ENCODE data around the gene TP63. TPM values are rescaled to one million over a fixed set of nuclear protein-coding genes. Genes with fewer than 3 reads are reported as not detected.
"Not testable (repeated sequence)": the region's sequence is repeated elsewhere in the genome, so short reads cannot be mapped to it uniquely, and the experiment has no call there.

TP63 gene
- total RNA-seq, 1 donor from 2014 or later: not detected

DNA sequence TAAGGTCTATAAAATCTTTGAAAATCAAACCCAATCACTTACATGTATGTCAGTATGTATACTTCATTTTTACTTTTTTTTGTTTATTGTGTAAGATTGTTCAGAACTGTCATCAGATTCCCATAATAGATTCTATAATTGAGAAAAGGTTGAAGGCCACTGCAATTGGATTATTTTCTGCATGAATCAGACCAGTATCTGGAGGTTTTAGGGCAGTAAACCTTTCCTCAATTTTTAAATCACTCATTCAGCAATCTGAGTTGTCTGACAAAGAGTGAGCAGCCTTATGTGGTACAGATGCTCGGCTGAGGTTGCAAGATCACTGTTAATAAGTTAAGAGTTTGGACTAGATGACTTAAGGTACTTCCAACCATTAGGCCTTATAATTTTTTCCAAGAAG, 96.0 kb downstream of the TP63 start:
- DNase-seq: no peak

DNA sequence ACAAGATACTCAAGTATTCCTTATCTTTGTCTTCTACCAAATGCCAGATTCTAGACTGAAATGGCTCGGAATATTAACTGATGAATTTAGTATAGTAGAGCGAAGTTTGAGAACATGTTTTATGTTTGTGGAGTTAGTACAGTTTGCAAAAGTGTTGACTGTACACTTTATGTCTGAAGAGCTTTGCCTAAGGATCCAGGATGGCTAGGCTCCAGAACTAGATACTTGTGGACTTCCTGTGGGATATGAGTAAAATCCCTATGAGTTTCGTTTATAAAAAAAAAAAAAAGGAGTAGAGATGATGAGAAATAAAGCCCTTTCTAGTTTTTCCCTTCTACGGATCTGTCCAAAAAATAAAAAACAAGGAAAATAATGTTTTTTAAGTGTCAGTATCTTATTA, 96.7 kb downstream of the TP63 start:
- no peak for DNase-seq

DNA sequence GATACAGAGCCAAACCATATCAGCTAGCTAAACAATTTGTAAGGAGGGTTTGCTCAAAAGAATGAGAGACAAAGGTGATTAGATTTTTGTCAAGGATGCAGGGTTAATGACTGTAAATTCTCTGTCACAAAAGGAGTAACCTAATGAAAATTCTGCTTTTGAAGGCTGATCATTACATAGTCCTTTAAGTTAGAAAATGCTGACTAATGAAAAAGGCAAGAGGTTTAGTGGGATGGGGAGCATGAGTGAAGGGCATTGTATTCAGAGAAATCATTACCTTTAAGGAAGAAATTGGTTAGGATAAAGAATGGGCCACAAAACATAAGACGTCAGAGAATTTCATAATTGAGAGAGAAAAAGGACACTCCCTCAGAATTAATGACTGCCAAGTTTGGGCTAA, 97.7 kb downstream of the TP63 start:
- DNase-seq: no peak

GRCh38 chr3:189734061-189734460, 102.9 kb downstream of the TP63 start:
- no peak for DNase-seq

DNA sequence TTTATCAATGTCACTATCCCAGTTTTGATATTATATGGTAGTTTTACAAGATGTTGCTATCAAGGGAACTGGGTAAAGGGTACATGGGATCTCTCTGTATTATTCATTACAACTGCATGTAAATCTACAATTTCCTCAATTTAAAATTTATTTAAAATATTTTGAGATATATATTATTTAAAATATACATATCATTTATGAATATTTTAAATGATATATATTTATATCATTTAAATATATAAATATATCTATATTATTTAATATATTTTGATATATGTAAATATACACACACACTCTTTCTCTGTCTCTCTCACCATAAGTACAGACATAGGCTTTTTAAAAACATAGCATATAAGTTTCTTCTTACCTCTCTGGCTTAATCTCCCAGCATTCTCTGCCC, 104.7 kb downstream of the TP63 start:
- DNase-seq: no peak

- no peak for DNase-seq
Measured at GRCh38 chr3:189737071-189737470, 105.9 kb downstream of the TP63 start.

DNA sequence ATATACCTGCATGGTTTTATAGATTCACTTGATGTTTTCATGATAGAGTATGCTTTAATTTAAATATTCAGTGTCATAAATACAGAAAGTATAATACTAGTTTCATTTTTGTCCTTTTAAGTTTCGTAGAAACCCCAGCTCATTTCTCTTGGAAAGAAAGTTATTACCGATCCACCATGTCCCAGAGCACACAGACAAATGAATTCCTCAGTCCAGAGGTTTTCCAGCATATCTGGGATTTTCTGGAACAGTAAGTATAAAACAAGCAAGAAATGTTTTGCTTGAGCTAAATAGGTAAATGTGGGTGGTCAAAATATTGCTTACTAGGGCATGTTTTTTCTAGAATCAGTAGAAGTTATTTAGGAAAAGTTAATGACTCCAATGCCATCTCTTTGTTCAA, 106.4 kb downstream of the TP63 start:
- no peak for DNase-seq

DNA sequence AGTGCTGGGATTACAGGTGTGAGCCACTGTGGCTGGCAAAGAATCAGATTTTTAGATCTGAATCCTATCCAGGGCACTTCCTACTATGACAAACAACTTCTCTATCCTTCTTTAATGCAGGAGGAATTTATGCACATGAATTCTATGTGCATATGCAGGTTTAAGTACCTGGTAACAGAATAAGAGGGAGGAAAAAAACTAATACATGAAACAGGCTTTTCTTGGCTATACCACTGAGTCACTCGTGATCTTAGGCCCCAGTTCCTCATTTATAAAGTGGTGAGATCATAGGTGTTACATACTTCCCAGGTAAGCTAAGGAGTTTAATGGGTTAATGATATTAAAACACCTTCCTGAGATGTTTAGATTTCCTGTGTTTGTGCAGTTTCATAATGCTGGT, 108.2 kb downstream of the TP63 start:
- DNase-seq: no peak

- no peak for DNase-seq
Measured at GRCh38 chr3:189740156-189740555, 109.0 kb downstream of the TP63 start.

DNA sequence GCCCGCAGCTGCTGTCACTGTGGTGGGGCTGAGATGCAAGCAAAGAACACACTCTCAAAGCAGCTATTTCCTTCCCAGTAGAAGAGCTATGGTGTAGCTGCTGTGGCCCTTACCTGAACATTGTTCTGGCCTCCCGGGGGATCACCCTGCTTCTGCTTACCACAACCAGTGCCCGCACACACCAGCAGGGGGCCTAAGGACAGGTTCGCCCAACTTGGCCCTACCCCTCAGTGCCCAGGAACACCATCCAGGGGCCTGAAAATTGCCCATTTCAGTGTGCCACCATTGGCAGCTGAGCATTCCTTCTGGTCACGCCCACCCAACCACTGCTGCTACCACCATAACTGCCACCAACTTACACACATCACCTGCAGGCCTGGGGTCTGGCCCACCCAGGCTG, 113.0 kb downstream of the TP63 start:
- no peak for DNase-seq

- DNase-seq: no peak
Measured at GRCh38 chr3:189745622-189746021, 114.4 kb downstream of the TP63 start.

- DNase-seq: no peak
Measured at GRCh38 chr3:189748046-189748445, 116.9 kb downstream of the TP63 start.

- DNase-seq: not testable (repeated sequence)
Measured at GRCh38 chr3:189750972-189751371, 119.8 kb downstream of the TP63 start.

GRCh38 chr3:189754356-189754755, 123.2 kb downstream of the TP63 start:
- DNase-seq: no peak

DNA sequence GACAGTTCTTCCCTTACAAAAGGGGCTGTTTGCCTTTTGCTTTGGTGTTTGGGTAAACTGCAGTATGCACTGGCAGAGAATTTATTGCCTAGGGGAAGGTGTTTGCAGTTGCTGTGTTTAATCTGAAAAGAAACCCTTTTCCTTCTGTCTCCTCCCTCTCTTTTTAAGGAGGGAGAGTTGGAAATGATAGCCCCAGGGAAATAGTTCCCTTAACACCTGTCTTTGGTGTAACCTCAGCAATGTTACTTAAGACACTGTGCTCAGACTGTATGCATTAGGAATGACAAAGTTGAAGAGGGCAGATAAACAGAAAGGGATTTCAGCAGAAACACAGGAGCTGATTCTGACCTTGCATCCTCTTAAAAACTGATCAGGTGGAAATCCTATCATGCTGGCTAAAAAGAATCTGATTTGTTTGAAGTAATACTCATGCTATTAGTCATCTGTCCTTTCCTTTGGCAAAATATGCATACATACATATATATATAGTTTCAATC, 125.4 kb downstream of the TP63 start:
- no peak for DNase-seq

GRCh38 chr3:189758186-189758585, 127.0 kb downstream of the TP63 start:
- no peak for DNase-seq

DNA sequence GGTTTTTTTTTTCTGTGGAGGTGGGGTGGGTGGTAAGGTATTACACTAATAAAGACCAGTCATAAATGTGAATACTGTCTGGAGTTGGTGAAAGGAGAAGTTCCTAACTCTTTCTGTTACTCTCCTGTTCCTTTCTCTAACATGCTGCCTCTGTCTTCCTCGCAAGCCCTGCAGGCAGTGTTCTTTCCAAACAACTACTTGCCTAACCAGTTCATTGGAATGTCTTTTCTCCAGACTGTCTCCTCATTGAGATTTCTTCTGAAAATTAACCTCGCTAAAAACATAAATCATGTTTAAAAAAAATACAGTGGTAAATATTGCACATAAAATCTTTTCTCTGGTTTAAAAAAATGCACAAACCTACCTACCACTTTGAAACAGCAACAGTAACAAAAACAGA, 135.2 kb downstream of the TP63 start:
- no peak for DNase-seq

- no peak for DNase-seq
Measured at GRCh38 chr3:189771842-189772450, 140.8 kb downstream of the TP63 start.

DNA sequence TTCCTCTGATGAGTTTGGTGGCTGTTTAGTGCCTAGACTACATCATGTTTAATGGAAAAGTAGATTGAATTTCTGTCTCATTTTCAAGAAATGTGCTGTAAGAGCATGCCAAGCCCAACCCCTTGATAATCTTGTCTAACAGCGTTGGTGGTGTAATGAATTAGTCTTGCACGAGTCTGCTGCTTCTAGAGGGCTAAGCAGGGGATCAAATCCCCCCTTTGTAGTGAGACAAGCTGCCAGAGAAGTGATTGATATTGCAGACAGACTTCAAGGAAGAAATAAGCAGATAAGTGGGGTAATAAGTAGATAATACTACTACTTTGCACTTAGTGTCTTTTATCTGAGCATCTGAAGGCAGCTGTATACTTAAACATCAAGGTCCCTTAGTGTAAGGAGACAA, 141.4 kb downstream of the TP63 start:
- no peak for DNase-seq

- DNase-seq: no peak
Measured at GRCh38 chr3:189773056-189773455, 141.9 kb downstream of the TP63 start.

GRCh38 chr3:189776149-189776824, 145.1 kb downstream of the TP63 start:
- DNase-seq: peak; percentile 6

DNA sequence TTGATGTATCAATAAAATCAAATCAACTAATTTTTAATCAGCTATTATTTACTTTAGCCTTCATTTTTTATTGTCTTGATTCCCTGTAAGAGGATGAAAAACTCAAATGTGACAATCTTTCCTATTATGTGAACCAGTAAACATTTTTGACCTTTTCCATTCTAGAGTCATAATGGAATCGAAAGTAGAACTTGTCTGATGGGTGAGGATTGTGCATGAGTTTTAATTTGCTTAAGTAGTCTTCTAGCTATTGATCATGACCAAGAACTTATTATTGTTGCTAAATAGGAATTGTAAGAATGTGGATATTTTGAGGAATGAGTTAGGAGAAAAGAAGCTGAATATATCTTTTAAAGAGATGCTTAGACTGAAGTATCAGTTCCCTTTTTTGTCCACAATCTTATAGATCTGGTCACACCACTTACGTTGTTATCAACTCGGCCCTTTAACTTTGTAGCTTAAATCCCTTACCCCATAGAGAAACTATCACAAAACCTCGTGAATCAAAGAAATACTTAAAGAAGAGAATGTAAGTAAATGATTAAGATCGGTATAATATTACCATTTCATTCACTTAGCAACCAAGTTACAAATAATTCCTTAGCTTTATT, 147.3 kb downstream of the TP63 start:
- DNase-seq: no peak

DNA sequence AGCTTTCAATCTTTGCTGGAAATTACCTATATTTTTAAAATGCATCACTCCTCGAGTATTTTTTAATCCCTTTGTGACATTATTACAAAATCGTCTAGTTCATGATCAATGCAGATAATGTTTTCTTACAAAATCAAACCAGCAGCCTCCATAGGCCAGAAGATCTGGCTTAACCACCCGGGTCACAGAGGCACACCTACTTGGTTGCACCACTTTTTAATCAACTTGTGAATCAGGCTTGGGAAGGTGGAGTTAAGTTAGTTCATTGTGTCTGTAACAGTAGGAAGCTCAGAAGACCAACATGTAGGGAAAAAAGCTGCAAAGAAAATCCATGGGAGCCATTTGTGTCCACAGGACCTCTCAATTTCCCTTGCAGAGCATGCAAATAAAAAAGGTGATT, 148.0 kb downstream of the TP63 start:
- DNase-seq: no peak

Data from dermis blood vessel endothelial cell (primary cell).